Stimulated activated CD4-positive, alpha-beta T cell treated with anti-CD3 and anti-CD28 coated beads, Interleukin-4, amount 100 ng/mL, for 4 hours (primary cell): Measurements from ENCODE around the gene CDK18.

Experiments
- DNase-seq, 2 experiments: peaks; one replicate each; pipeline ENCODE4 v3.0.0-alpha.2; 2020

CDK18 gene

DNA sequence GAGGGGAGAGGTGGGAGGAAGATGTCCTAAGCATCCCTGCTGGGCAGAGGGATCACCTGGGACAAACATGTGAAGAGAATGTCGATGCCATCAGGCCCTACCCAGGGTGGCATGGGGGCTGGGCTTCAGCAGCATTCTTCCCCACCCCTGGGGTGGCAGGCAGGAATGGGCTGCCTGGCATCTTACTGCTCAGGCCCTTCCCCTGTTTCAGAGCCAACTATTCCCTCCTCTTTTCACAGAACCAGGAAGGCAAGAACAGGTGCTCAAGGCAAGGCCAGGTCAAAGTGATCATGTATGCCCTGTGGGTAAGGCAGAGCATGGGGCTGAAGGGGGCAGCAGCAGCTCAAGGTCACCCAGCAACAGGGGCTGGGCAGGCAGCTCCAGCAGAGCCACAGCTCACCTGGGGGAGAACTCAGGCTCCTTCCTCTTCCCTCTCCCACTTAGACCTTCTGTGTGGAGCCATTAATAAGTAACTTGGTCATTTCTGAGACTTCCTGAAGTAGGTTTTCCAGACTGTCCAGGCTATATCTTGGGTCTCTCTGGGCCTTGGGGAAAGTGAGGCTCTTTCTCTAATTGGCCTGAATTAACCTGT is 70.9 kb downstream of the CDK18 start:
- DNase-seq: no peak

- no peak for DNase-seq
Measured at GRCh38 chr1:205576011-205576410, 71.5 kb downstream of the CDK18 start.

- DNase-seq: no peak
Measured at GRCh38 chr1:205576805-205577761, 72.6 kb downstream of the CDK18 start.

DNA sequence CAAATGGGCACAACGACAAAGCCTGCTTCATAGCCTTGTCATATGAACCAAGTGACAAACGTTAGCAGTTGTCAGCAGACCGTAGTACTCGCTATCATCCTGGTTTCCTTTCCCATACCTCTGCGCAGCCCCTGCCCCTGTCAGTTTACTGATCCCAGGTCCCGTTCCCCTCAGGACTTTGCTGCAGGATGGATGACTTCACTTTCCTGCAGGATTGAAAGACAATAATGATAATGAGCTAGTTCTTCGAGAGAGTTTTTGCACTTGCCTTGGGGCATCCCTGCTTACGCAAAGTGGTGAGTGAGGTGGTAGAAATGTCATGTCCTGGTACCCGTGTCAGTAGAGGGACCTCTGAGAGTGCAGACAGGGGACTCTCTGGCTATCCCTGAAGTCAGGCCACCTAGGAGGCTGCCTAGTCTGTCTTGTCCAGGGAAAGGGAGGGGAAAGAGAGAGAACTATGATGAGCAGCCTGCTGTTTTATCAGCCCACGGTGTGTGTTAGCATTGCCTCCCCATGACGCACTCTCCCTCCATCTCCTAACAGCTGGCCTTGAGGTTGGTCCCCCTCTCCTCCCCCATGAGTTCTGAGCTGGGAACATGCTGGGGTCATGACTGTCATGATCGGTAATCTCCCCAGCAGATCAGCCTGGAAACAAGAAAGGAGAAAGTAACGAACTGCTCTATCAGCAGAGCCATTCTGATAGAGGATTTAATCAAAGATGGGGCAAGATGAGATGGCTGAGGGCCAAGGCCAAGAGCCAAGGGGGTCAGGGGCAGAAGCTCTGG is 73.6 kb downstream of the CDK18 start:
- DNase-seq: no peak

DNA sequence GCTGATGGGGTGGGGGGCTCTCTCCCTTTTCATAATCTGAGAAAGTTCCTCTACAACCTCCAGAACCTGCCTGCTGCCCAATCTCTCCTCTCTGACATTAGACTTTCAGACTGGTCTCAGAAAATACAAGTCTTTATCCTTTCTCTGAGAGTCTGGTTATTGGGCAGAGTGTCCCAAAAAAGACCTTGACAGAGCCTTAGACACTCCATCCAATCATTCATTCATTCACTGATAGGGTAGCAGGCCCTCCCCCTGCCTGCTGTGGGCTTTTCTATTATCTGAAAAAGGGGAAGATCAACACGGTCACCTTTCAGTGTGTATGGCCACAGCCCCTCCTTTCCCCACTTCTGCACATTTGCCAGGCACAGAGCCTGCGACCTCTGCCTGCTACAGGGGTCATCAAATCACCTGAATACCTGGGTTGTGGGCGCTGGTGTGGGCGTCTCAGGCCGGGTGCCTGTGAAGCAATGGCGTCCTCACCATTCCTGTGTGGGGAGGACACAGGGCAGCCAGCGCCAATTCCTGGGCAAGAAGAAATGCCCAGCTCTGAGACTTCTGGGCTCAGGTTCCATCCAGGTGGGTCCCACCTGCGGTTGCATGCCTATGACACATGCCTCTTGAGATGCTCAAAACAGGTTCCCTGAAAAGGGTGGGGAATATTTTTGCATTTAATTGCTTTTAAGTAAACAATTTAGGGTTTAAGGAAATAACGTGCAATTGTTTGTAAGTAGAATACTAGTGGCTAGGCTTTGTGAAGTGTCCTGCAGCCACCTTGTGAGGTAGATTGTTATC is 74.5 kb downstream of the CDK18 start:
- no peak for DNase-seq

GRCh38 chr1:205579711-205580110 is 75.2 kb downstream of the CDK18 start:
- DNase-seq: no peak

GRCh38 chr1:205580140-205580922 is 75.9 kb downstream of the CDK18 start:
- DNase-seq: no peak

DNA sequence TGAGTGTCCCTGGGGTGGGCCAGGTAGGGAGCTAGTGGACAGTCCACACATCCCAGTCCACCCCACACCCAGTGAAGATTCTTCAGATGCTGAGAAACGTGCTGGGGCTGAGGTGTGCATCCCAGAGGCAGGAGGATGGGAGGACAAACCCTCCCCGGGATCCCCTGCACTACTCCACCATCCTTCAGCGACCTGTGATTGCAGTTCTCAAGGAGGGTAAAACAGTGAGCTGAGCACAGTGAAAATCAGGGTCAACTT is 76.4 kb downstream of the CDK18 start:
- no peak for DNase-seq

- no peak for DNase-seq
Measured at GRCh38 chr1:205581321-205581980, 77.0 kb downstream of the CDK18 start.

GRCh38 chr1:205582046-205582445 is 77.6 kb downstream of the CDK18 start:
- DNase-seq: no peak
